Pancreas (tissue), 10 donors: ENCODE data around the gene SETBP1. TPM values are rescaled to one million over a fixed set of nuclear protein-coding genes. Genes with fewer than 3 reads are reported as not detected.

Experiments used
- ATAC-seq, 4 donors: fragments of 200-7000 bp; cut with Tn5 transposase; one replicate each; pipeline versions ENCODE4 v1.8.0 to v1.9.1; 2020; ENCODE audit warnings: mild to moderate bottlenecking in 4 of 4, moderate library complexity in 4 of 4
- DNase-seq, 6 donors: peaks; one replicate each; pipeline ENCODE4 v3.0.0-alpha.2; 2020
- FAIRE-seq: peaks from 2 replicates; lab custom pipeline; 2012; peaks lifted over from hg19 to GRCh38; lab: Jason Lieb, UNC
- H3K27ac ChIP-seq, 4 donors: fragments of 200-600 bp; sonication (generic); 1 replicate in 3 of 4; 2 replicates in 1 of 4; pipeline versions ENCODE4 v1.5.0 to v1.8.0; 2020
- H3K27me3 ChIP-seq, 4 donors: fragments of 200-600 bp; one replicate each; pipeline ENCODE4 v1.8.0; 2021
- H3K36me3 ChIP-seq, 3 donors: fragments of 200-600 bp; sonication (generic) in 1 of 3; one replicate each; pipeline versions ENCODE4 v1.5.0 to v1.8.0; 2020 to 2021
- H3K4me1 ChIP-seq, 3 donors: fragments of 200-600 bp; one replicate each; pipeline ENCODE4 v1.8.0; 2021
- H3K4me3 ChIP-seq, 4 donors: fragments of 200-600 bp; sonication (generic) in 2 of 4; one replicate each; pipeline versions ENCODE4 v1.5.0 to v1.8.0; 2020 to 2021
- H3K9me3 ChIP-seq, 4 donors: fragments of 200-600 bp; one replicate each; pipeline ENCODE4 v1.8.0; 2021
- WGBS, 2 donors: extraction: QIAGEN DNeasy Blood & Tissue Kit; methylation state at CpG; one replicate each; pipeline ENCODE4 v1.1.7; 2013; 5-methylcytosine and 5-hydroxymethylcytosine counted together
- intact Hi-C, 3 donors: fragments of 100-400 bp; cut with DNase I; formaldehyde crosslinking; loops; one replicate each; pipeline versions ENCODE4 v1.11.1 to v1.14.2; 2022
- polyA plus RNA-seq, 2 donors: library from polyadenylated mRNA; stranded (reverse); fragments of 200-250 nt; gene quantifications; one replicate each; pipeline ENCODE4 v1.2.3, GENCODE V29; 2013
- total RNA-seq, 6 donors: library from RNA; stranded (reverse); fragmentation: NEBNext Ultra II Directional in 4 of 6; extraction: Animal tissue kit (Norgen Biotek cat#: 25700) in 4 of 6; gene quantifications; one replicate each; pipeline versions ENCODE4 v1.2.1 to v1.2.4, GENCODE V29; 2021 to 2023
- TF ChIP-seq, protein P1 (sequence below), 4 donors: fragments of 200-600 bp; sonication (generic) in 3 of 4; IDR thresholded peaks; one replicate each; pipeline versions ENCODE4 v1.5.0 to v1.8.0; 2021; ENCODE audit warnings: antibody characterized with exemption in 4 of 4
- donor health status: healthy with polysubstance abuse.
- donor health status: DM: no; HTN: no; CAD: no; lungs with moderate emphysema.
- donor health status: DM: no; HTN: no; CAD: no.
- donor health status: control.
- donor health status: control.
- donor health status: Bipolar disorder and iron deficiency.
- donor health status: DM: yes; HTN: yes; CAD: no.
- donor health status: DM: no; HTN: no; CAD: no.
- donor health status: DM: no; HTN: no; CAD: no.
- donor health status: DM: yes; HTN: yes; CAD: no.

SETBP1 gene
- total and polyA plus RNA-seq, 8 donors = 3.9 to 24.0 (median 18.1) TPM

DNA sequence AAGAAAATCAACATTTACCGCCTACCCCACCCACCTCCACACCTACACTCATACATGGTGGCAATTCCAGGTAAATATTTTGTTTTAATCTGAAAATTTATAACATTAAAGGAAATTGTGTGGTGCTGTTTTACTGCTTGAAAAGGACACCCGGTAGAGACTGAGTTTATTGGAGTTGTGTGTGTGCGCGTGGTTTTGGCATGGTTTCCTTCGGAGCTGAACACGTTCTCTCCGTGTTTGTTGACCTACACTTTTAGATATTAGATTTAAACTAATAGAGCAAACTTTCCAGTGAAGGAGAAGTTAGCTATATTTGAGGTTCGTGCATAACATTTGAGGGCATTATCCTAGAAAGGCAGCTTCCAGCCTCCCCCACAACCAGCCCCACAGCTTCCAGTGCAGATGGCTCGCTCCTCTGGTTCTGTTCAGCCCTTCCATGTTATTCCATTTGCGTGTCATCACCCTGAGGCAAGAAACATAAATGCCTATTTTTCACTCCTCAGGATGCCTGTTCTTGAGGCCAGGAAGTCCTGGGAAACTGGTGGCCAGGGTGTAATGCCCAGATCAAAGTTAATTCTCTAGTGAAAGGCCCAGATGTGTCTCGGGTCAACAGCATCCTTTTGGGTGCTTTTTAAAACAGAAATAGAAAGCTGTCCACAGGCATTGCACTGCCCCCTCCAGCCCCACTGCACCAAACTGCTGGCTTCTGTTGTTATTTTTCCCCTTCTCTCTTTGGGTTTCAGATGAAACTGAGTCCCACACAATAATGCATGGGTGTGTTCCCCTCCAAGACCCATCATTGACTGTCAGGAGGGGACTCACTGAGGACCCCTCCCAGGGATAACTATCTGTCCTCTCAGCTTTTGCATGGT, 190.2 kb downstream of the SETBP1 start:
- ATAC-seq = peak; percentile 51 to 67 (median 64)
- no peaks in the 10 kb centered on the region for H3K27me3 ChIP-seq
- TF ChIP-seq, protein P1, sequence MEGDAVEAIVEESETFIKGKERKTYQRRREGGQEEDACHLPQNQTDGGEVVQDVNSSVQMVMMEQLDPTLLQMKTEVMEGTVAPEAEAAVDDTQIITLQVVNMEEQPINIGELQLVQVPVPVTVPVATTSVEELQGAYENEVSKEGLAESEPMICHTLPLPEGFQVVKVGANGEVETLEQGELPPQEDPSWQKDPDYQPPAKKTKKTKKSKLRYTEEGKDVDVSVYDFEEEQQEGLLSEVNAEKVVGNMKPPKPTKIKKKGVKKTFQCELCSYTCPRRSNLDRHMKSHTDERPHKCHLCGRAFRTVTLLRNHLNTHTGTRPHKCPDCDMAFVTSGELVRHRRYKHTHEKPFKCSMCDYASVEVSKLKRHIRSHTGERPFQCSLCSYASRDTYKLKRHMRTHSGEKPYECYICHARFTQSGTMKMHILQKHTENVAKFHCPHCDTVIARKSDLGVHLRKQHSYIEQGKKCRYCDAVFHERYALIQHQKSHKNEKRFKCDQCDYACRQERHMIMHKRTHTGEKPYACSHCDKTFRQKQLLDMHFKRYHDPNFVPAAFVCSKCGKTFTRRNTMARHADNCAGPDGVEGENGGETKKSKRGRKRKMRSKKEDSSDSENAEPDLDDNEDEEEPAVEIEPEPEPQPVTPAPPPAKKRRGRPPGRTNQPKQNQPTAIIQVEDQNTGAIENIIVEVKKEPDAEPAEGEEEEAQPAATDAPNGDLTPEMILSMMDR (IDR thresholded peaks at IDR 0.05) = no peak
- no peak overlapping the region for H3K27ac ChIP-seq
- peak overlapping the region in 1 of 4 donors; percentile 6 for H3K4me3 ChIP-seq
- WGBS, 2 donors = 46 to 51% methylated on average over 11 of the region's 11 CpGs
- intact Hi-C loops = no loop called here
- peaks cover 4 to 17% (median 7%) of the 10 kb centered on the region in 3 donors for H3K4me1 ChIP-seq
- H3K36me3 ChIP-seq = no peaks in the 10 kb centered on the region
- H3K9me3 ChIP-seq = no peaks in the 10 kb centered on the region
- no peak for FAIRE-seq
- DNase-seq = peak in 1 of 6 donors; percentile 15

DNA sequence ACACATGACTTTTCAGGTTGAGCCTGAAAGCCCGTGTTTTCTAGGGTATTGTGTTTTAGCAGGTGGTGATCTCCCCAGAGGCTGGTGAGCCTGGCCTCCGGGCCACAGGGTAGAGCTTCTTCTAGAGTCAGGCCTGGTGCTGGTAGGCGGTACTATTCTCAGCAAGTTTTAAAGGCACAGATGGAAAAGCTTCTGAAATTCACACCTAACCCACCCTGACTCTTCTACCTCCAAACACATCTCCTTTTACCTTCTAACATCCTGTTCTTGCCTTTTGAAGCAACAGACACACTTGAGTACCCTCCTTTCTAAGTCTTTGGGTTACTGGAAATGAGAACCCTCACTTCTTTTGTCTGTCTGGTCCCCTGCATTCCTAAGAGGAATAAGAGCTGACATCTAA, 191.1 kb downstream of the SETBP1 start:
- Histone ChIP-seq H3K4me1 (peaks cover 4 to 23% (median 7%) of the 10 kb centered on the region in 3 donors), H3K36me3 (no peaks in the 10 kb centered on the region), H3K4me3 (no peak overlapping the region), H3K27ac (no peak overlapping the region), H3K27me3 (no peaks in the 10 kb centered on the region), H3K9me3 (no peaks in the 10 kb centered on the region)
- intact Hi-C loops = no loop called here
- TF ChIP-seq, protein P1 (IDR thresholded peaks at IDR 0.05) = no peak
- 28 to 37% methylated on average over 3 of the region's 3 CpGs for WGBS, 2 donors
- ATAC-seq (peak; percentile 40 to 67 (median 56)), FAIRE-seq (no peak), DNase-seq (peak in 1 of 6 donors; percentile 28)

DNA sequence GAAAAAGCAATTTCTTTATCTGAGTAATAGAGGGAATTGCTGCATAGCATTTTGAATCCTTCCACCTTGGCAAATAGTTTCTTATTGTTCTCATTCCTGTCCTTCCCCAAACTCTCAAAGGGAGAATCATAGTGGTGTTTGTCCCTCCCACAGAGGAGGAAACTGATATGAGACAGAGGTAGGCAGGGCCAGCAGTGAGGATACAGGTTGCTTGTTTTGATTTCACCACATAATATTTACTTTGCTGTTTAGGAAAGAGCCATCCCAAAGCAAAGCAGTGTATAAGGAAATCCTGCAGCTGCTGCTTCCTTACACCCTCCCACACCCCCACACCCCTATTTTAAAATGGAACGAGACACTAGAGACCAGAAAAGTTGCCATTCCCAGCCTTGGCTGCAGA, 195.3 kb downstream of the SETBP1 start:
- no peaks in the 10 kb centered on the region for H3K36me3 ChIP-seq
- no peaks in the 10 kb centered on the region for H3K27me3 ChIP-seq
- WGBS, 2 donors = 65 to 70% methylated on average over 1 of the region's 1 CpG
- H3K27ac ChIP-seq = no peak overlapping the region
- intact Hi-C loops = no loop called here
- FAIRE-seq (no peak), ATAC-seq (peak in 1 of 4 donors; percentile 17), DNase-seq (no peak)
- H3K4me3 ChIP-seq = no peak overlapping the region
- H3K9me3 ChIP-seq = no peaks in the 10 kb centered on the region
- TF ChIP-seq, protein P1 (IDR thresholded peaks at IDR 0.05) = no peak
- peaks cover 0 to 17% (median 4%) of the 10 kb centered on the region in 3 donors for H3K4me1 ChIP-seq

DNA sequence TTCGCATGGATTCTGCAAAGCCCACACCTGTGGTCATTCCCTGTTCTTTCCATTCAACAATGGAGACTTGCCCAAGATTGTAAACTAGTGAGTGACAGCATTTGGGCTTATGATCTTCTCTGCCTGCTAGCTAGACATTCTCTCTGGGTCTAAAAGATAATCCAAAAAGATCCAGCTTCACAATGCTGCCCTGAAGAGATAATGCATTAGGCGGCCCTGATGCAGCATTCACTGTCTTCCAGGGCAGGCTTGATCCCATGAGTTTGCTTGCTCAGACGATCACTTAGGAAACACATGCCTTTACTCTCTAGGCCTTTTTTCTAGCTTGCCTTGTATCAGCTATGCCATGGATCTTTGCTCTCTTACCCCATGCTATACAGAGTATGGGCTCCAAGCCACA, 196.1 kb downstream of the SETBP1 start:
- DNase-seq (no peak), ATAC-seq (peak in 1 of 4 donors; percentile 10), FAIRE-seq (no peak)
- H3K4me3 ChIP-seq = no peak overlapping the region
- WGBS, 2 donors = 65 to 70% methylated on average over 3 of the region's 3 CpGs
- intact Hi-C loops = no loop called here
- no peaks in the 10 kb centered on the region for H3K9me3 ChIP-seq
- TF ChIP-seq, protein P1 (IDR thresholded peaks at IDR 0.05) = no peak
- H3K27me3 ChIP-seq = no peaks in the 10 kb centered on the region
- H3K36me3 ChIP-seq = no peaks in the 10 kb centered on the region
- H3K27ac ChIP-seq = no peak overlapping the region
- H3K4me1 ChIP-seq = peaks cover 0 to 17% (median 7%) of the 10 kb centered on the region in 3 donors

DNA sequence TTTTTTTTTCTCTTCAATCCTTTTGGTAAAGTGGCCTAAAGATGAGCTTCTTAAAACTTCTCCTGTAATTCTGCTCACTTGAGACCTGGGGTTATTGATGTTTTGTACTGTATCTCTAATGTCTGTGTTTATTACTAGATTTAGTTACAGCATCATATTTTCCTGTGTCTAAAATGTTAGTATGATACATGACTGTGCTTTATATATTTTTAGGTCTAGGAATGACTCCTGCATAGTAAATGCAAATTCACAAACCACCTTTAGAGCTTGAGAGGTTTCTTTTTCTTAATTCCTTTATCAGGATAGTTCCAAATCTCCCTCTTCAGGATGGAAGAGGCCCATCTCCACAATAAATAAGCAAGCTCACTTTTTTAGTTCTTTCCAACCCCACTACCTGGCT, 197.6 kb downstream of the SETBP1 start:
- Histone ChIP-seq H3K27ac (no peak overlapping the region), H3K4me1 (peaks cover 0 to 24% (median 9%) of the 10 kb centered on the region in 3 donors), H3K27me3 (no peaks in the 10 kb centered on the region), H3K36me3 (no peaks in the 10 kb centered on the region), H3K9me3 (no peaks in the 10 kb centered on the region), H3K4me3 (no peak overlapping the region)
- DNase-seq (no peak), FAIRE-seq (no peak), ATAC-seq (no peak)
- intact Hi-C loops = no loop called here
- TF ChIP-seq, protein P1 (IDR thresholded peaks at IDR 0.05) = no peak
